Upper lobe of left lung (tissue), 6 donors: ENCODE measurements around the gene GSG1L. TPM values are rescaled to one million over a fixed set of nuclear protein-coding genes. Genes with fewer than 3 reads are reported as not detected.

Source experiments
- ATAC-seq, 2 donors: fragments of 200-7000 bp; cut with Tn5 transposase; one replicate each; pipeline ENCODE4 v1.9.1; 2022; ENCODE audit warnings: mild to moderate bottlenecking in 2 of 2, moderate library complexity in 2 of 2; ENCODE audit not compliant: low FRiP score in 2 of 2
- DNase-seq, 2 donors: peaks; one replicate each; pipeline ENCODE4 v3.0.0-alpha.2; 2019 to 2020
- H3K27ac ChIP-seq, 4 donors: fragments of 200-600 bp; sonication (generic); one replicate each; pipeline ENCODE4 v1.5.1; 2016 to 2019
- H3K27me3 ChIP-seq, 4 donors: fragments of 200-600 bp; sonication (generic); one replicate each; pipeline ENCODE4 v1.5.1; 2017 to 2019
- H3K36me3 ChIP-seq, 4 donors: fragments of 200-600 bp; sonication (generic); one replicate each; pipeline ENCODE4 v1.5.1; 2016 to 2019
- H3K4me1 ChIP-seq, 4 donors: fragments of 200-600 bp; sonication (generic); one replicate each; pipeline ENCODE4 v1.5.1; 2018 to 2019
- H3K4me3 ChIP-seq, 4 donors: fragments of 200-600 bp; sonication (generic); one replicate each; pipeline ENCODE4 v1.5.1; 2017 to 2019; ENCODE audit warnings: mild to moderate bottlenecking in 2 of 4, moderate library complexity in 1 of 4
- H3K9me3 ChIP-seq, 4 donors: fragments of 200-600 bp; sonication (generic); one replicate each; pipeline ENCODE4 v1.5.1; 2018 to 2019
- EP300 ChIP-seq, 4 donors: sonication (generic); formaldehyde crosslinking; IDR thresholded peaks; one replicate each; pipeline ENCODE4 v1.5.1; 2017; ENCODE audit warnings: antibody characterized with exemption in 4 of 4, control low read depth in 2 of 4
- POLR2A ChIP-seq, 4 donors: fragments of 450-650 bp; IDR thresholded peaks; one replicate each; pipeline ENCODE4 v1.5.1; 2016 to 2017; ENCODE audit warnings: antibody characterized with exemption in 4 of 4, mild to moderate bottlenecking in 2 of 4
- POLR2AphosphoS5 ChIP-seq, 2 donors: sonication (generic); formaldehyde crosslinking; IDR thresholded peaks; one replicate each; pipeline ENCODE4 v1.5.1; 2017; ENCODE audit warnings: antibody characterized with exemption in 2 of 2
- WGBS, 2 donors: methylation state at CpG; one replicate each; pipeline ENCODE4 v1.1.5; 2017 to 2018; 5-methylcytosine and 5-hydroxymethylcytosine counted together
- total RNA-seq, 6 donors: library from RNA; depleted of rRNA in 4 of 6; stranded (reverse); fragments of >200 nt in 4 of 6; gene quantifications; one replicate each; pipeline versions ENCODE4 v1.1.0 to v1.2.1, GENCODE V29; 2016 to 2021
- TF ChIP-seq, protein P1 (sequence below), 6 experiments: fragments of 450-650 bp in 4 of 6; fragments of 200-600 bp in 2 of 6; sonication (generic) in 2 of 6; IDR thresholded peaks; one replicate each; pipeline ENCODE4 v1.5.1; 2016 to 2019; ENCODE audit warnings: antibody characterized with exemption in 6 of 6
- donor health status: DM: no; HTN: no; CAD: no; lungs with moderate emphysema.
- donor health status: DM: no; HTN: yes; CAD: no; lungs with severe emphysema.

GSG1L gene
- total RNA-seq, 6 donors from 2014 or later: 2.2 TPM; not detected in 5

DNA sequence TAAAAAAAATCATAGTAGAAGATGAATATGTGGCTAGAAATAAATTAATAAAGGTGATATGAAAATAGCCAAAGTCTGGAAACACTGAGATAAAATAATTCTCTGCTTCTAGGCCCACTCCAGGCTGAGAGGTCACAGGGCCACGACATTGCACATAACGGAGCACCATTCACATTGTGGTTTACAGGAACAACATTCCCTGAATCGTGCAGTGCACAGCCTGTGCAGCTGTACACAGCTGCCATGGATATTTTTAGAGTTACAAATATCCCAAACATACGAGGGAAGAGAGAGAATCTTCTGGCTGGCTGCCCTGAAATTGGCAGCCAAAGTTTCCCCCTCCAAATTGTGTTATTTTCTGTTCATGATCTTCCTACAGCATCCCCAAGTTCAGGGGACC, 68.8 kb downstream of the GSG1L start:
- 59 to 60% methylated on average over 4 of the region's 4 CpGs for WGBS, 2 donors
- Histone ChIP-seq H3K9me3 (peaks cover 0 to 10% (median 0%) of the 10 kb centered on the region in 4 donors), H3K36me3 (no peaks in the 10 kb centered on the region), H3K4me3 (no peak overlapping the region), H3K27ac (no peak overlapping the region), H3K4me1 (no peaks in the 10 kb centered on the region), H3K27me3 (no peaks in the 10 kb centered on the region)
- ATAC-seq: no peak
- TF ChIP-seq POLR2A (IDR thresholded peaks at IDR 0.05) (no peak), EP300 (IDR thresholded peaks at IDR 0.05) (no peak), POLR2AphosphoS5 (IDR thresholded peaks at IDR 0.05) (no peak)
- TF ChIP-seq, protein P1, sequence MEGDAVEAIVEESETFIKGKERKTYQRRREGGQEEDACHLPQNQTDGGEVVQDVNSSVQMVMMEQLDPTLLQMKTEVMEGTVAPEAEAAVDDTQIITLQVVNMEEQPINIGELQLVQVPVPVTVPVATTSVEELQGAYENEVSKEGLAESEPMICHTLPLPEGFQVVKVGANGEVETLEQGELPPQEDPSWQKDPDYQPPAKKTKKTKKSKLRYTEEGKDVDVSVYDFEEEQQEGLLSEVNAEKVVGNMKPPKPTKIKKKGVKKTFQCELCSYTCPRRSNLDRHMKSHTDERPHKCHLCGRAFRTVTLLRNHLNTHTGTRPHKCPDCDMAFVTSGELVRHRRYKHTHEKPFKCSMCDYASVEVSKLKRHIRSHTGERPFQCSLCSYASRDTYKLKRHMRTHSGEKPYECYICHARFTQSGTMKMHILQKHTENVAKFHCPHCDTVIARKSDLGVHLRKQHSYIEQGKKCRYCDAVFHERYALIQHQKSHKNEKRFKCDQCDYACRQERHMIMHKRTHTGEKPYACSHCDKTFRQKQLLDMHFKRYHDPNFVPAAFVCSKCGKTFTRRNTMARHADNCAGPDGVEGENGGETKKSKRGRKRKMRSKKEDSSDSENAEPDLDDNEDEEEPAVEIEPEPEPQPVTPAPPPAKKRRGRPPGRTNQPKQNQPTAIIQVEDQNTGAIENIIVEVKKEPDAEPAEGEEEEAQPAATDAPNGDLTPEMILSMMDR (IDR thresholded peaks at IDR 0.05): no peak
- no peak for DNase-seq

DNA sequence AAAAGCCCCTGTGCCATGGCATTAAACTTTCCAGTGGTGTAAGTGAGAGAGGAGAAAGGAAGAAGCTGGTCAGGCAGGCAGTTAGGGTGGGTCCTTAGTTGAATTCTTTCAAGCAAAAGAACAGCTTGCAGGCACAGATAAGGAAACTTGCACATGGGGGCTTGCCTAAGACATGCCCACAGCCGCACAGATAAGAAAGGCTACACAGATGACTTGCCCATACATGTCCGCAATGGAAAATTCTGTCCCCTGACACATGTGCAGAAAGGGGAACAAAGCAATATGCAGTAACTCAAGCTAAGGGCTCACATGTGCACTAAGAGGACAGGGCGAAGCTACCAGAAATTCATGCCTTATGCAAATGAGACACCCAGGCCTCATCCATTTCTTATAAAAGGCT, 69.9 kb downstream of the GSG1L start:
- no peak for ATAC-seq
- DNase-seq: no peak

DNA sequence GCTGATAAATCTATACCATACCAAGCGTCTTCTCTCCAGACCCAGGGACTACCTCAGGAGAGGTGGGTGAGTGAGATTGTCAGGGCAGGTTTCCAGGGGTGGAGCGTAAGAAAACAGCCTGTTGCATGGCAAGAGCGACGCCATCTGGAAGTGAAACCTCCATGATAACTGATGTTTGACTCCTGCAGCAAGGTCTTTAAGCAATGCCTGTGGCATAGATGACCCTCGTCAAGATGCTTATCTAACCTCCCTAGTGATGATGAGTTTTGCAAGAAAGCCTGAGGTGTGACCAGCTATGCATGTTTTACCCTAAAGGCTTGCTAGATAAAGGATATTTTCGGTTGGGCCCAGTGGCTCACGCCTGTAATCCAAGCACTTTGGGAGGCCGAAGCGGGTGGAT, 71.6 kb downstream of the GSG1L start:
- Histone ChIP-seq H3K4me3 (no peak overlapping the region), H3K27ac (no peak overlapping the region), H3K36me3 (no peaks in the 10 kb centered on the region), H3K9me3 (peaks cover 0 to 10% (median 0%) of the 10 kb centered on the region in 4 donors), H3K27me3 (no peaks in the 10 kb centered on the region), H3K4me1 (no peaks in the 10 kb centered on the region)
- DNase-seq (no peak), ATAC-seq (no peak)
- TF ChIP-seq POLR2AphosphoS5 (IDR thresholded peaks at IDR 0.05): no peak
- no peak for TF ChIP-seq POLR2A (IDR thresholded peaks at IDR 0.05)
- TF ChIP-seq, protein P1 (IDR thresholded peaks at IDR 0.05): no peak
- no peak for TF ChIP-seq EP300 (IDR thresholded peaks at IDR 0.05)
- 78 to 83% methylated on average over 9 of the region's 9 CpGs for whole genome bisulfite sequencing, 2 donors

More for the DNA sequence above, 69.9 kb downstream of the GSG1L start:
- Histone ChIP-seq H3K27me3 (no peaks in the 10 kb centered on the region), H3K36me3 (no peaks in the 10 kb centered on the region), H3K27ac (no peak overlapping the region), H3K4me3 (no peak overlapping the region), H3K9me3 (peaks cover 0 to 10% (median 0%) of the 10 kb centered on the region in 4 donors), H3K4me1 (no peaks in the 10 kb centered on the region)
- 93 to 100% methylated on average over 3 of the region's 3 CpGs for WGBS, 2 donors
- no peak for TF ChIP-seq POLR2A (IDR thresholded peaks at IDR 0.05)
- TF ChIP-seq POLR2AphosphoS5 (IDR thresholded peaks at IDR 0.05): no peak
- no peak for TF ChIP-seq EP300 (IDR thresholded peaks at IDR 0.05)
- TF ChIP-seq, protein P1 (IDR thresholded peaks at IDR 0.05): no peak

DNA sequence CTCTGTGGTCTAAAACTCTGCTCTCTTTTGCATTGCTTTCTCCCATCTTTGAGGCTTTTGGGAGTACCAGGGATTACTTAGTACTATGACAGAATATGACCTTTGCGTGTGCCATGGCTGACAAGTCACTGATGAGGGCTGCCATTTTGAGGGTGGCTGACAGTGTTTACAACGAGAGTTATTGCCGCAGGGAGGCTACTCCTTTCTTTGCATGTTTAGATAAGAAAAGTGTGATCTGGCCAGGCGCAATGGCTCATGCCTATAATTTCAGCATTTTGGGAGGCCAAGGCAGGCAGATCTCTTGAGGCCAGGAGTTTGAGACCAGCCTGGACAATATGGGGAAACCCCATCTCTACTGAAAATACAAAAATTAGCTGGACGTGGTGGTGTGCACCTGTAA, 77.5 kb downstream of the GSG1L start:
- Histone ChIP-seq H3K4me1 (no peaks in the 10 kb centered on the region), H3K4me3 (no peak overlapping the region), H3K27me3 (no peaks in the 10 kb centered on the region), H3K9me3 (no peaks in the 10 kb centered on the region), H3K36me3 (no peaks in the 10 kb centered on the region), H3K27ac (no peak overlapping the region)
- 86 to 95% methylated on average over 5 of the region's 5 CpGs for WGBS, 2 donors
- TF ChIP-seq EP300 (IDR thresholded peaks at IDR 0.05): no peak
- no peak for TF ChIP-seq POLR2A (IDR thresholded peaks at IDR 0.05)
- no peak for TF ChIP-seq POLR2AphosphoS5 (IDR thresholded peaks at IDR 0.05)
- TF ChIP-seq, protein P1 (IDR thresholded peaks at IDR 0.05): no peak
- ATAC-seq (no peak), DNase-seq (no peak)

DNA sequence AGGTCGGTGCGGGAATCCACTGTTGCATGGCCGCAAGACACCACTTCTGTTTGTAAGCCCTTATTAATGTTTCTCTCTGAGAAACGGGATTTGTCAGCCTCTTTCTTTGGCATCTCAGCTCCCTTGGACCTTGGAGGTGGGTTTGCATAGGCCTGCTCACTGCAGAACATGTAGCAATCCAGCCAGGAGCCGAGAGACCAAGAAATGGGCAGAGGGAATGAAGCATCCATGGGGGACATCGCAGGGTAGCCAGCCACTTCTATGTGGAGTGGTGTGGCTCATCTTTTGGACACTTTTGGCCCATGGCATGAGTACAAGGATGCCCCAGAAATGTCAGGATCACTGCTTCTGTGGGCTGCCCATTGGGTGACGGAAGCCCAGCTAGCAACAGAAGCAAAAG, 79.4 kb downstream of the GSG1L start:
- 82 to 99% methylated on average over 4 to 7 of the region's 7 CpGs for WGBS, 2 donors
- Histone ChIP-seq H3K36me3 (no peaks in the 10 kb centered on the region), H3K4me1 (no peaks in the 10 kb centered on the region), H3K27me3 (no peaks in the 10 kb centered on the region), H3K4me3 (no peak overlapping the region), H3K27ac (no peak overlapping the region), H3K9me3 (no peaks in the 10 kb centered on the region)
- DNase-seq: no peak
- TF ChIP-seq POLR2A (IDR thresholded peaks at IDR 0.05): no peak
- no peak for TF ChIP-seq POLR2AphosphoS5 (IDR thresholded peaks at IDR 0.05)
- TF ChIP-seq, protein P1 (IDR thresholded peaks at IDR 0.05): no peak
- no peak for TF ChIP-seq EP300 (IDR thresholded peaks at IDR 0.05)
- ATAC-seq: no peak
